Neural cell (in vitro differentiated cells): ENCODE measurements around the gene ATP1A1. TPM values are rescaled to one million over a fixed set of nuclear protein-coding genes. Genes with fewer than 3 reads are reported as not detected.

ENCODE experiments used
- H2AFZ ChIP-seq: fragments of 200-600, 300-800 bp; sonication (generic), shearing (Covaris generic); 2 replicates; pipeline ENCODE4 v1.6.0; 2014; ENCODE audit warnings: low read depth, mild to moderate bottlenecking, antibody characterized with exemption, low read length, moderate library complexity
- H3F3A ChIP-seq: fragments of 200-600 bp; shearing (Covaris generic); 2 replicates; pipeline ENCODE4 v1.6.1; 2016; ENCODE audit warnings: mild to moderate bottlenecking, moderate library complexity, mixed read lengths, antibody characterized with exemption, low read length; ENCODE audit not compliant: insufficient read depth, poor library complexity, severe bottlenecking
- H3K27ac ChIP-seq: fragments of 200-600, 300-800 bp; sonication (generic), shearing (Covaris generic); 2 replicates; pipeline ENCODE4 v1.5.1; 2014; ENCODE audit warnings: mild to moderate bottlenecking, low read length, moderate library complexity
- H3K27me3 ChIP-seq: fragments of 300-800, 200-600 bp; sonication (generic), shearing (Covaris generic); 2 replicates; pipeline ENCODE4 v1.6.0; 2014; ENCODE audit warnings: mild to moderate bottlenecking, low read depth, low read length, moderate library complexity; ENCODE audit not compliant: insufficient read depth
- H3K36me3 ChIP-seq: fragments of 300-800, 200-600 bp; sonication (generic), shearing (Covaris generic); 2 replicates; pipeline ENCODE4 v1.5.1; 2014; ENCODE audit warnings: mild to moderate bottlenecking, antibody characterized with exemption, low read length, moderate library complexity; ENCODE audit not compliant: insufficient read depth
- H3K4me2 ChIP-seq: fragments of 300-800, 200-600 bp; sonication (generic), shearing (Covaris generic); 2 replicates; pipeline ENCODE4 v1.6.0; 2014; ENCODE audit warnings: mild to moderate bottlenecking, low read length
- H3K4me3 ChIP-seq: fragments of 300-800, 200-600 bp; sonication (generic), shearing (Covaris generic); 2 replicates; pipeline ENCODE4 v1.5.1; 2014; ENCODE audit warnings: mild to moderate bottlenecking, low read length, moderate library complexity
- H3K79me2 ChIP-seq: fragments of 200-600 bp; shearing (Covaris generic); replicated peaks from 2 replicates; pipeline ENCODE4 v1.6.0; 2014; ENCODE audit warnings: mild to moderate bottlenecking, low read length, moderate library complexity; ENCODE audit not compliant: insufficient read depth
- H3K9ac ChIP-seq: fragments of 300-800, 200-600 bp; sonication (generic), shearing (Covaris generic); 2 replicates; pipeline ENCODE4 v1.6.1; 2016; ENCODE audit warnings: mild to moderate bottlenecking, low read length, mixed read lengths
- H3K9me2 ChIP-seq: fragments of 200-600 bp; shearing (Covaris generic); 2 replicates; pipeline ENCODE4 v1.6.1; 2016; ENCODE audit warnings: mild to moderate bottlenecking, low read length, mixed read lengths; ENCODE audit not compliant: insufficient read depth
- H3K9me3 ChIP-seq: fragments of 200-600, 300-800 bp; sonication (generic), shearing (Covaris generic); 2 replicates; pipeline ENCODE4 v1.6.1; 2016; ENCODE audit warnings: mild to moderate bottlenecking, mixed run types, low read length, moderate library complexity, mixed read lengths
- H4K20me1 ChIP-seq: fragments of 200-600 bp; shearing (Covaris generic); 2 replicates; pipeline ENCODE4 v1.6.1; 2016; ENCODE audit warnings: mild to moderate bottlenecking, mixed run types; ENCODE audit not compliant: insufficient read depth
- EP300 ChIP-seq: fragments of 450-650 bp; conservative IDR thresholded peaks from 2 replicates; pipeline ENCODE4 v1.6.1; 2014; ENCODE audit warnings: antibody characterized with exemption, mild to moderate bottlenecking, moderate library complexity; ENCODE audit not compliant: poor library complexity, severe bottlenecking
- EZH2 ChIP-seq: fragments of 200-600, 300-800 bp; shearing (Covaris generic), sonication (generic); IDR thresholded peaks from 2 replicates; pipeline ENCODE4 v1.6.1; 2014; ENCODE audit warnings: antibody characterized with exemption, low read length, borderline replicate concordance, mild to moderate bottlenecking; ENCODE audit not compliant: insufficient read depth, poor library complexity, severe bottlenecking
- MXI1 ChIP-seq: fragments of 450-650 bp; conservative IDR thresholded peaks from 2 replicates; pipeline ENCODE4 v1.6.1; 2014; ENCODE audit warnings: antibody characterized with exemption, mild to moderate bottlenecking; ENCODE audit not compliant: poor library complexity, severe bottlenecking
- POLR2AphosphoS5 ChIP-seq: IDR thresholded peaks from 2 replicates; pipeline ENCODE4 v1.6.1; 2012
- RAD21 ChIP-seq: fragments of 450-650 bp; conservative IDR thresholded peaks from 2 replicates; pipeline ENCODE4 v1.6.1; 2014; ENCODE audit warnings: antibody characterized with exemption, mild to moderate bottlenecking, moderate library complexity
- REST ChIP-seq: IDR thresholded peaks from 2 replicates; pipeline ENCODE4 v1.6.1; 2012; ENCODE audit warnings: borderline replicate concordance
- SMC3 ChIP-seq: fragments of 450-650 bp; conservative IDR thresholded peaks from 2 replicates; pipeline ENCODE4 v1.6.1; 2014; ENCODE audit warnings: antibody characterized with exemption, mild to moderate bottlenecking, moderate library complexity; ENCODE audit not compliant: poor library complexity
- TAF1 ChIP-seq: IDR thresholded peaks from 2 replicates; pipeline ENCODE4 v1.6.1; 2012; ENCODE audit warnings: low read depth
- polyA plus RNA-seq: library from polyadenylated mRNA; depleted of rRNA; stranded (reverse); fragments of >200 nt; gene quantifications from 2 replicates; pipeline ENCODE4 v1.2.3, GENCODE V29; 2014
- TF ChIP-seq, protein P1 (sequence below): fragments of 450-650 bp; IDR thresholded peaks from 2 replicates; pipeline ENCODE4 v1.5.1; 2014; ENCODE audit warnings: antibody characterized with exemption, mild to moderate bottlenecking, moderate library complexity; ENCODE audit not compliant: poor library complexity, severe bottlenecking

ATP1A1 gene
- polyA plus RNA-seq, 1 donor from 2014 or later: 44.2 TPM

DNA sequence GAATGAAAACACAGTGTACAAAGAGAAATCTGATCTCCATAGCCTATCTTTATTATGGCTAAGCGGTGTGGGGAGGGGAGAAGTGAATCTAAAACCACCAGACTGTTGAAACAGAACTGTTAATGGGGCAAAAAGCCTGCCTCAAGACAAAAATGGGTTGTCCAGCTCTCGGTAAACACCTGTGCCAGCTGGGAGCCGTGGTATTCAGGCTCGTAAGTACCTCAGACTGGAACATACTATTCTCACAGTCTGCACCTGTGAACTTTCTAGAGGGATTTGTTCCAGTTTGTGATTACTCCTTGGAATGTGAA is 42.7 kb upstream of the ATP1A1 start:
- no peak overlapping the region for H2AFZ ChIP-seq
- H3K9me2 ChIP-seq: no peaks in the 10 kb centered on the region

GRCh38 chr1:116330846-116331245 is 42.2 kb upstream of the ATP1A1 start:
- no peaks in the 10 kb centered on the region for H3F3A ChIP-seq
- H3K36me3 ChIP-seq: no peaks in the 10 kb centered on the region
- H3K9me3 ChIP-seq: no peaks in the 10 kb centered on the region
- no peaks in the 10 kb centered on the region for H4K20me1 ChIP-seq
- H2AFZ ChIP-seq: no peak overlapping the region
- H3K27ac ChIP-seq: no peak overlapping the region
- H3K27me3 ChIP-seq: no peaks in the 10 kb centered on the region
- H3K4me3 ChIP-seq: no peak overlapping the region
- no peak for TF ChIP-seq REST
- TF ChIP-seq EP300: no peak
- no peak for TF ChIP-seq MXI1
- TF ChIP-seq TAF1: no peak
- TF ChIP-seq, protein P1, sequence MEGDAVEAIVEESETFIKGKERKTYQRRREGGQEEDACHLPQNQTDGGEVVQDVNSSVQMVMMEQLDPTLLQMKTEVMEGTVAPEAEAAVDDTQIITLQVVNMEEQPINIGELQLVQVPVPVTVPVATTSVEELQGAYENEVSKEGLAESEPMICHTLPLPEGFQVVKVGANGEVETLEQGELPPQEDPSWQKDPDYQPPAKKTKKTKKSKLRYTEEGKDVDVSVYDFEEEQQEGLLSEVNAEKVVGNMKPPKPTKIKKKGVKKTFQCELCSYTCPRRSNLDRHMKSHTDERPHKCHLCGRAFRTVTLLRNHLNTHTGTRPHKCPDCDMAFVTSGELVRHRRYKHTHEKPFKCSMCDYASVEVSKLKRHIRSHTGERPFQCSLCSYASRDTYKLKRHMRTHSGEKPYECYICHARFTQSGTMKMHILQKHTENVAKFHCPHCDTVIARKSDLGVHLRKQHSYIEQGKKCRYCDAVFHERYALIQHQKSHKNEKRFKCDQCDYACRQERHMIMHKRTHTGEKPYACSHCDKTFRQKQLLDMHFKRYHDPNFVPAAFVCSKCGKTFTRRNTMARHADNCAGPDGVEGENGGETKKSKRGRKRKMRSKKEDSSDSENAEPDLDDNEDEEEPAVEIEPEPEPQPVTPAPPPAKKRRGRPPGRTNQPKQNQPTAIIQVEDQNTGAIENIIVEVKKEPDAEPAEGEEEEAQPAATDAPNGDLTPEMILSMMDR: no peak
- TF ChIP-seq SMC3: no peak
- TF ChIP-seq RAD21: no peak
- no peak for TF ChIP-seq EZH2
- no peak for TF ChIP-seq POLR2AphosphoS5
- H3K9me2 ChIP-seq: no peaks in the 10 kb centered on the region
- H3K4me2 ChIP-seq: no peak overlapping the region
- H3K9ac ChIP-seq: no peak overlapping the region
- no peaks in the 10 kb centered on the region for H3K79me2 ChIP-seq

More for the DNA sequence above, 42.7 kb upstream of the ATP1A1 start:
- H3K36me3 ChIP-seq: no peaks in the 10 kb centered on the region
- no peak overlapping the region for H3K9ac ChIP-seq
- no peak overlapping the region for H3K4me2 ChIP-seq
- H3F3A ChIP-seq: no peaks in the 10 kb centered on the region
- H3K79me2 ChIP-seq: no peaks in the 10 kb centered on the region
- no peaks in the 10 kb centered on the region for H4K20me1 ChIP-seq
- no peaks in the 10 kb centered on the region for H3K9me3 ChIP-seq
- no peak overlapping the region for H3K4me3 ChIP-seq
- H3K27me3 ChIP-seq: no peaks in the 10 kb centered on the region
- H3K27ac ChIP-seq: no peak overlapping the region
- TF ChIP-seq EP300: no peak
- TF ChIP-seq TAF1: no peak
- TF ChIP-seq RAD21: no peak
- no peak for TF ChIP-seq SMC3
- no peak for TF ChIP-seq MXI1
- no peak for TF ChIP-seq EZH2
- no peak for TF ChIP-seq REST
- TF ChIP-seq, protein P1: no peak
- TF ChIP-seq POLR2AphosphoS5: no peak
